GM23338 (cell line): Measurements from ENCODE around the gene LRRN4CL. TPM values are rescaled to one million over a fixed set of nuclear protein-coding genes. Genes with fewer than 3 reads are reported as not detected.

Experiments
- ATAC-seq: fragments of 200-7000 bp; cut with Tn5 transposase; 3 replicates; pipeline ENCODE4 v1.9.1; 2020
- DNase-seq: peaks from one replicate; pipeline ENCODE4 v3.0.0-alpha.2; 2015; ENCODE audit warnings: low spot score
- H2AFZ ChIP-seq: fragments of 200-600 bp; sonication (generic); 2 replicates; pipeline ENCODE4 v1.8.0; 2016; ENCODE audit warnings: antibody characterized with exemption, mild to moderate bottlenecking, moderate library complexity
- H3F3A ChIP-seq: fragments of 200-600 bp; sonication (generic); replicated peaks from 2 replicates; pipeline ENCODE4 v1.8.0; 2017; ENCODE audit warnings: antibody characterized with exemption, mixed run types, low read depth
- H3K27ac ChIP-seq: fragments of 200-600 bp; sonication (generic); 2 replicates; pipeline ENCODE4 v1.6.1; 2016; ENCODE audit warnings: low read depth
- H3K27me3 ChIP-seq: fragments of 200-600 bp; sonication (generic); 2 replicates; pipeline ENCODE4 v1.8.0; 2016; ENCODE audit warnings: mild to moderate bottlenecking, mixed run types, moderate library complexity; ENCODE audit not compliant: insufficient read depth
- H3K36me3 ChIP-seq: fragments of 200-600 bp; sonication (generic); 2 replicates; pipeline ENCODE4 v1.8.0; 2016; ENCODE audit warnings: mild to moderate bottlenecking; ENCODE audit not compliant: insufficient read depth
- H3K4me1 ChIP-seq: fragments of 200-600 bp; sonication (generic); 2 replicates; pipeline ENCODE4 v1.8.0; 2016; ENCODE audit warnings: mild to moderate bottlenecking, moderate library complexity; ENCODE audit not compliant: insufficient read depth
- H3K4me2 ChIP-seq: fragments of 200-600 bp; sonication (generic); 2 replicates; pipeline ENCODE4 v1.7.1; 2017; ENCODE audit warnings: mixed run types
- H3K4me3 ChIP-seq: fragments of 200-600 bp; sonication (generic); 2 replicates; pipeline ENCODE4 v1.6.1; 2016; ENCODE audit warnings: mixed run types
- H3K79me2 ChIP-seq: fragments of 200-600 bp; sonication (generic); replicated peaks from 2 replicates; pipeline ENCODE4 v1.8.0; 2017; ENCODE audit warnings: mild to moderate bottlenecking; ENCODE audit not compliant: insufficient read depth
- H3K9me2 ChIP-seq: fragments of 200-600 bp; sonication (generic); 2 replicates; pipeline ENCODE4 v1.8.0; 2017; ENCODE audit not compliant: insufficient read depth
- H4K20me1 ChIP-seq: fragments of 200-600 bp; sonication (generic); replicated peaks from 2 replicates; pipeline ENCODE4 v1.8.0; 2017; ENCODE audit warnings: mild to moderate bottlenecking; ENCODE audit not compliant: insufficient read depth
- H3K27ac Mint-ChIP-seq: 2 replicates; pipeline ENCODE4 v1.8.0; 2020; ENCODE audit warnings: inconsistent platforms, mild to moderate bottlenecking, moderate library complexity, mixed read lengths
- H3K27me3 Mint-ChIP-seq: 3 replicates; pipeline ENCODE4 v1.8.0; 2022; ENCODE audit warnings: low read depth, mild to moderate bottlenecking, moderate library complexity, mixed read lengths, inconsistent platforms; ENCODE audit not compliant: insufficient read depth, poor library complexity
- H3K36me3 Mint-ChIP-seq: 3 replicates; pipeline ENCODE4 v1.8.0; 2021; ENCODE audit warnings: low read depth, mild to moderate bottlenecking, inconsistent platforms, moderate library complexity, mixed read lengths
- H3K4me1 Mint-ChIP-seq: 3 replicates; pipeline ENCODE4 v1.8.0; 2020; ENCODE audit warnings: mild to moderate bottlenecking, inconsistent platforms, mixed read lengths
- H3K4me3 Mint-ChIP-seq: 3 replicates; pipeline ENCODE4 v1.8.0; 2021; ENCODE audit warnings: moderate library complexity, mild to moderate bottlenecking, inconsistent platforms, mixed read lengths
- H3K9me3 Mint-ChIP-seq: 3 replicates; pipeline ENCODE4 v1.8.0; 2020; ENCODE audit warnings: moderate library complexity, mild to moderate bottlenecking, inconsistent platforms, mixed read lengths
- CREB1 ChIP-seq: fragments of 250-450 bp; sonication (Bioruptor Pico); IDR thresholded peaks from 2 replicates; pipeline ENCODE4 v1.5.0; 2020; ENCODE audit warnings: low read depth, mild to moderate bottlenecking, moderate library complexity
- CTCF ChIP-seq, 2 experiments: fragments of 200-600 bp in 1 of 2; sonication (generic) in 1 of 2; conservative IDR thresholded peaks; 2 replicates each; pipeline versions ENCODE4 v1.5.1 to v1.6.1; 2016 to 2017; ENCODE audit warnings: antibody characterized with exemption in 2 of 2, low read depth in 2 of 2, mild to moderate bottlenecking in 2 of 2, moderate library complexity in 1 of 2
- EZH2 ChIP-seq: fragments of 200-600 bp; sonication (generic); IDR thresholded peaks from one replicate; pipeline ENCODE4 v1.8.0; 2017; ENCODE audit warnings: antibody characterized with exemption, mild to moderate bottlenecking, low read depth; ENCODE audit not compliant: unreplicated experiment
- EZH2phosphoT487 ChIP-seq: fragments of 200-600 bp; sonication (generic); IDR thresholded peaks from one replicate; pipeline ENCODE4 v1.8.1; 2018; ENCODE audit warnings: antibody characterized with exemption; ENCODE audit not compliant: unreplicated experiment
- JUNB ChIP-seq: IDR thresholded peaks from one replicate; pipeline ENCODE4 v1.6.1; 2016; ENCODE audit warnings: antibody characterized with exemption; ENCODE audit not compliant: unreplicated experiment
- NANOG ChIP-seq: IDR thresholded peaks from 2 replicates; pipeline ENCODE4 v1.6.1; 2016; ENCODE audit warnings: antibody characterized with exemption, borderline replicate concordance
- POLR2AphosphoS5 ChIP-seq: IDR thresholded peaks from 2 replicates; pipeline ENCODE4 v1.6.1; 2016; ENCODE audit warnings: antibody characterized with exemption, low read depth
- STAT1 ChIP-seq: IDR thresholded peaks from one replicate; pipeline ENCODE4 v1.6.1; 2016; ENCODE audit warnings: antibody characterized with exemption; ENCODE audit not compliant: unreplicated experiment
- ZNF114 ChIP-seq: fragments of 250-450 bp; sonication (Bioruptor Pico); IDR thresholded peaks from 2 replicates; pipeline ENCODE4 v1.5.0; 2020; ENCODE audit warnings: mild to moderate bottlenecking, moderate library complexity
- ZNF331 ChIP-seq: fragments of 250-450 bp; sonication (Bioruptor Pico); IDR thresholded peaks from 2 replicates; pipeline ENCODE4 v1.5.0; 2020; ENCODE audit warnings: low read depth, mild to moderate bottlenecking, moderate library complexity
- polyA plus RNA-seq: library from polyadenylated mRNA; unstranded; fragments of >200 nt; fragmentation: Nextera tagmentation; extraction: Ambion mirVana; gene quantifications from 2 replicates; pipeline ENCODE4 v1.2.1, GENCODE V29; 2016
- total RNA-seq: library from RNA; depleted of rRNA; stranded (reverse); fragments of >200 nt; shearing (Covaris generic); gene quantifications from 2 replicates; pipeline ENCODE4 v1.2.3, GENCODE V29; 2014
- TF ChIP-seq, protein P1 (sequence below): IDR thresholded peaks from one replicate; pipeline ENCODE4 v1.6.1; 2018; ENCODE audit warnings: antibody characterized with exemption; ENCODE audit not compliant: unreplicated experiment
- TF ChIP-seq, protein P2 (sequence below): fragments of 250-450 bp; sonication (Bioruptor Pico); IDR thresholded peaks from 2 replicates; pipeline ENCODE4 v1.5.0; 2020; ENCODE audit warnings: mild to moderate bottlenecking, moderate library complexity
- TF ChIP-seq, protein P3 (sequence below): IDR thresholded peaks from 2 replicates; pipeline ENCODE4 v1.6.1; 2016; ENCODE audit warnings: antibody characterized with exemption

LRRN4CL gene
- total and polyA plus RNA-seq, 2 experiments from 2014 or later = 0.08 to 0.21 TPM

- Histone ChIP-seq H3K27ac (peak overlapping the region; percentile 92), H3K4me3 (no peak overlapping the region; the same call in 1 of the 2 replicates), H3F3A (peaks cover 54% of the 10 kb centered on the region), H3K4me1 (peaks cover 31% of the 10 kb centered on the region), H3K9me2 (no peaks in the 10 kb centered on the region), H3K4me2 (no peak overlapping the region), H3K36me3 (peaks cover 7% of the 10 kb centered on the region), H4K20me1 (peaks cover 15% of the 10 kb centered on the region), H2AFZ (no peak overlapping the region), H3K79me2 (peaks cover 46% of the 10 kb centered on the region), H3K27me3 (no peaks in the 10 kb centered on the region)
- Mint-ChIP-seq H3K36me3 (peaks cover 54% of the 10 kb centered on the region), H3K27me3 (peaks cover 27% of the 10 kb centered on the region), H3K9me3 (no peaks in the 10 kb centered on the region; the same call in none of the 3 replicates), H3K4me3 (peak overlapping the region; percentile 90), H3K27ac (0 out of 2 replicates have a peak overlapping the region, but pooled peaks have one; percentile 11), H3K4me1 (peaks cover 17% of the 10 kb centered on the region)
- peak; percentile 47 for DNase-seq
- ATAC-seq = no peak
- TF ChIP-seq POLR2AphosphoS5 = no peak
- no peak for TF ChIP-seq EZH2
- no peak for TF ChIP-seq CREB1 (CRISPR knock-in tag)
- TF ChIP-seq STAT1 = no peak
- TF ChIP-seq EZH2phosphoT487 = no peak
- no peak for TF ChIP-seq JUNB
- TF ChIP-seq, protein P1, sequence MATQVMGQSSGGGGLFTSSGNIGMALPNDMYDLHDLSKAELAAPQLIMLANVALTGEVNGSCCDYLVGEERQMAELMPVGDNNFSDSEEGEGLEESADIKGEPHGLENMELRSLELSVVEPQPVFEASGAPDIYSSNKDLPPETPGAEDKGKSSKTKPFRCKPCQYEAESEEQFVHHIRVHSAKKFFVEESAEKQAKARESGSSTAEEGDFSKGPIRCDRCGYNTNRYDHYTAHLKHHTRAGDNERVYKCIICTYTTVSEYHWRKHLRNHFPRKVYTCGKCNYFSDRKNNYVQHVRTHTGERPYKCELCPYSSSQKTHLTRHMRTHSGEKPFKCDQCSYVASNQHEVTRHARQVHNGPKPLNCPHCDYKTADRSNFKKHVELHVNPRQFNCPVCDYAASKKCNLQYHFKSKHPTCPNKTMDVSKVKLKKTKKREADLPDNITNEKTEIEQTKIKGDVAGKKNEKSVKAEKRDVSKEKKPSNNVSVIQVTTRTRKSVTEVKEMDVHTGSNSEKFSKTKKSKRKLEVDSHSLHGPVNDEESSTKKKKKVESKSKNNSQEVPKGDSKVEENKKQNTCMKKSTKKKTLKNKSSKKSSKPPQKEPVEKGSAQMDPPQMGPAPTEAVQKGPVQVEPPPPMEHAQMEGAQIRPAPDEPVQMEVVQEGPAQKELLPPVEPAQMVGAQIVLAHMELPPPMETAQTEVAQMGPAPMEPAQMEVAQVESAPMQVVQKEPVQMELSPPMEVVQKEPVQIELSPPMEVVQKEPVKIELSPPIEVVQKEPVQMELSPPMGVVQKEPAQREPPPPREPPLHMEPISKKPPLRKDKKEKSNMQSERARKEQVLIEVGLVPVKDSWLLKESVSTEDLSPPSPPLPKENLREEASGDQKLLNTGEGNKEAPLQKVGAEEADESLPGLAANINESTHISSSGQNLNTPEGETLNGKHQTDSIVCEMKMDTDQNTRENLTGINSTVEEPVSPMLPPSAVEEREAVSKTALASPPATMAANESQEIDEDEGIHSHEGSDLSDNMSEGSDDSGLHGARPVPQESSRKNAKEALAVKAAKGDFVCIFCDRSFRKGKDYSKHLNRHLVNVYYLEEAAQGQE = no peak
- no peak for TF ChIP-seq CTCF (conservative IDR thresholded peaks at IDR 0.05; ENCODE audit: low read depth in 2 of 2)
- TF ChIP-seq ZNF114 (CRISPR knock-in tag) = no peak
- TF ChIP-seq NANOG = no peak
- TF ChIP-seq, protein P2, sequence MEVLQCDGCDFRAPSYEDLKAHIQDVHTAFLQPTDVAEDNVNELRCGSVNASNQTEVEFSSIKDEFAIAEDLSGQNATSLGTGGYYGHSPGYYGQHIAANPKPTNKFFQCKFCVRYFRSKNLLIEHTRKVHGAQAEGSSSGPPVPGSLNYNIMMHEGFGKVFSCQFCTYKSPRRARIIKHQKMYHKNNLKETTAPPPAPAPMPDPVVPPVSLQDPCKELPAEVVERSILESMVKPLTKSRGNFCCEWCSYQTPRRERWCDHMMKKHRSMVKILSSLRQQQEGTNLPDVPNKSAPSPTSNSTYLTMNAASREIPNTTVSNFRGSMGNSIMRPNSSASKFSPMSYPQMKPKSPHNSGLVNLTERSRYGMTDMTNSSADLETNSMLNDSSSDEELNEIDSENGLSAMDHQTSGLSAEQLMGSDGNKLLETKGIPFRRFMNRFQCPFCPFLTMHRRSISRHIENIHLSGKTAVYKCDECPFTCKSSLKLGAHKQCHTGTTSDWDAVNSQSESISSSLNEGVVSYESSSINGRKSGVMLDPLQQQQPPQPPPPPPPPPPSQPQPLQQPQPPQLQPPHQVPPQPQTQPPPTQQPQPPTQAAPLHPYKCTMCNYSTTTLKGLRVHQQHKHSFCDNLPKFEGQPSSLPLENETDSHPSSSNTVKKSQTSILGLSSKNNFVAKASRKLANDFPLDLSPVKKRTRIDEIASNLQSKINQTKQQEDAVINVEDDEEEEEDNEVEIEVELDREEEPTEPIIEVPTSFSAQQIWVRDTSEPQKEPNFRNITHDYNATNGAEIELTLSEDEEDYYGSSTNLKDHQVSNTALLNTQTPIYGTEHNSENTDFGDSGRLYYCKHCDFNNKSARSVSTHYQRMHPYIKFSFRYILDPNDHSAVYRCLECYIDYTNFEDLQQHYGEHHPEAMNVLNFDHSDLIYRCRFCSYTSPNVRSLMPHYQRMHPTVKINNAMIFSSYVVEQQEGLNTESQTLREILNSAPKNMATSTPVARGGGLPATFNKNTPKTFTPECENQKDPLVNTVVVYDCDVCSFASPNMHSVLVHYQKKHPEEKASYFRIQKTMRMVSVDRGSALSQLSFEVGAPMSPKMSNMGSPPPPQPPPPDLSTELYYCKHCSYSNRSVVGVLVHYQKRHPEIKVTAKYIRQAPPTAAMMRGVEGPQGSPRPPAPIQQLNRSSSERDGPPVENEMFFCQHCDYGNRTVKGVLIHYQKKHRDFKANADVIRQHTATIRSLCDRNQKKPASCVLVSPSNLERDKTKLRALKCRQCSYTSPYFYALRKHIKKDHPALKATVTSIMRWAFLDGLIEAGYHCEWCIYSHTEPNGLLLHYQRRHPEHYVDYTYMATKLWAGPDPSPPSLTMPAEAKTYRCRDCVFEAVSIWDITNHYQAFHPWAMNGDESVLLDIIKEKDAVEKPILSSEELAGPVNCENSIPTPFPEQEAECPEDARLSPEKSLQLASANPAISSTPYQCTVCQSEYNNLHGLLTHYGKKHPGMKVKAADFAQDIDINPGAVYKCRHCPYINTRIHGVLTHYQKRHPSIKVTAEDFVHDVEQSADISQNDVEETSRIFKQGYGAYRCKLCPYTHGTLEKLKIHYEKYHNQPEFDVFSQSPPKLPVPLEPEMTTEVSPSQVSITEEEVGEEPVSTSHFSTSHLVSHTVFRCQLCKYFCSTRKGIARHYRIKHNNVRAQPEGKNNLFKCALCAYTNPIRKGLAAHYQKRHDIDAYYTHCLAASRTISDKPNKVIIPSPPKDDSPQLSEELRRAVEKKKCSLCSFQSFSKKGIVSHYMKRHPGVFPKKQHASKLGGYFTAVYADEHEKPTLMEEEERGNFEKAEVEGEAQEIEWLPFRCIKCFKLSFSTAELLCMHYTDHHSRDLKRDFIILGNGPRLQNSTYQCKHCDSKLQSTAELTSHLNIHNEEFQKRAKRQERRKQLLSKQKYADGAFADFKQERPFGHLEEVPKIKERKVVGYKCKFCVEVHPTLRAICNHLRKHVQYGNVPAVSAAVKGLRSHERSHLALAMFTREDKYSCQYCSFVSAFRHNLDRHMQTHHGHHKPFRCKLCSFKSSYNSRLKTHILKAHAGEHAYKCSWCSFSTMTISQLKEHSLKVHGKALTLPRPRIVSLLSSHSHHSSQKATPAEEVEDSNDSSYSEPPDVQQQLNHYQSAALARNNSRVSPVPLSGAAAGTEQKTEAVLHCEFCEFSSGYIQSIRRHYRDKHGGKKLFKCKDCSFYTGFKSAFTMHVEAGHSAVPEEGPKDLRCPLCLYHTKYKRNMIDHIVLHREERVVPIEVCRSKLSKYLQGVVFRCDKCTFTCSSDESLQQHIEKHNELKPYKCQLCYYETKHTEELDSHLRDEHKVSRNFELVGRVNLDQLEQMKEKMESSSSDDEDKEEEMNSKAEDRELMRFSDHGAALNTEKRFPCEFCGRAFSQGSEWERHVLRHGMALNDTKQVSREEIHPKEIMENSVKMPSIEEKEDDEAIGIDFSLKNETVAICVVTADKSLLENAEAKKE (CRISPR knock-in tag) = no peak
- TF ChIP-seq, protein P3, sequence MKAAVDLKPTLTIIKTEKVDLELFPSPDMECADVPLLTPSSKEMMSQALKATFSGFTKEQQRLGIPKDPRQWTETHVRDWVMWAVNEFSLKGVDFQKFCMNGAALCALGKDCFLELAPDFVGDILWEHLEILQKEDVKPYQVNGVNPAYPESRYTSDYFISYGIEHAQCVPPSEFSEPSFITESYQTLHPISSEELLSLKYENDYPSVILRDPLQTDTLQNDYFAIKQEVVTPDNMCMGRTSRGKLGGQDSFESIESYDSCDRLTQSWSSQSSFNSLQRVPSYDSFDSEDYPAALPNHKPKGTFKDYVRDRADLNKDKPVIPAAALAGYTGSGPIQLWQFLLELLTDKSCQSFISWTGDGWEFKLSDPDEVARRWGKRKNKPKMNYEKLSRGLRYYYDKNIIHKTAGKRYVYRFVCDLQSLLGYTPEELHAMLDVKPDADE = no peak
- TF ChIP-seq ZNF331 (CRISPR knock-in tag) = no peak
These were observed 19.7 kb downstream of the LRRN4CL start for GRCh38 chr11:62669420-62670161.
